Posterior cingulate gyrus (tissue), 11 donors: ENCODE results near the gene MACROH2A1.

Source experiments
- DNase-seq, 10 donors: peaks; one replicate each; pipeline versions ENCODE4 v3.0.0 to v3.0.0-alpha.2; 2020 to 2021; ENCODE audit warnings: mixed read lengths in 3 of 10
- intact Hi-C: fragments of 100-400 bp; cut with DNase I; formaldehyde crosslinking; loops from one replicate; pipeline ENCODE4 v1.15.1; 2023

Gene MACROH2A1

GRCh38 chr5:135337064-135337463 lies 62.0 kb downstream of the MACROH2A1 start:
- DNase-seq: peak; percentile 22 to 96 (median 76)
- intact Hi-C loops: loop anchor here (10.0 kb wide), 1 partner anchor 142 kb away; no protein-coding TSS in a partner anchor

GRCh38 chr5:135335031-135335828 lies 63.8 kb downstream of the MACROH2A1 start:
- no peak for DNase-seq
- intact Hi-C loops: loop anchor here (10.0 kb wide), 1 partner anchor 140 kb away; no protein-coding TSS in a partner anchor

GRCh38 chr5:135333732-135334515 lies 65.1 kb downstream of the MACROH2A1 start:
- intact Hi-C loops: loop anchor here (10.0 kb wide), 1 partner anchor 139 kb away; no protein-coding TSS in a partner anchor
- peak in 1 of 10 donors; percentile 57 for DNase-seq

GRCh38 chr5:135332519-135333150 lies 66.4 kb downstream of the MACROH2A1 start:
- intact Hi-C loops: loop anchor here (10.0 kb wide), 1 partner anchor 138 kb away; no protein-coding TSS in a partner anchor
- no peak for DNase-seq

- intact Hi-C loops: loop anchor here (10.0 kb wide), 1 partner anchor 137 kb away; no protein-coding TSS in a partner anchor
- DNase-seq: no peak
These were observed 67.4 kb downstream of the MACROH2A1 start for GRCh38 chr5:135331612-135332011.

GRCh38 chr5:135330798-135331096 lies 68.3 kb downstream of the MACROH2A1 start:
- no peak for DNase-seq
- intact Hi-C loops: loop anchor here (10.0 kb wide), 1 partner anchor 136 kb away; no protein-coding TSS in a partner anchor

GRCh38 chr5:135329913-135330797 lies 68.9 kb downstream of the MACROH2A1 start:
- intact Hi-C loops: loop anchor here (10.0 kb wide), 1 partner anchor 135 kb away; no protein-coding TSS in a partner anchor
- DNase-seq: peak in 1 of 10 donors; percentile 53

GRCh38 chr5:135329066-135329912 lies 69.7 kb downstream of the MACROH2A1 start:
- intact Hi-C loops: no loop called here
- peak in 1 of 10 donors; percentile 66 for DNase-seq

GRCh38 chr5:135328128-135328687 lies 70.8 kb downstream of the MACROH2A1 start:
- intact Hi-C loops: no loop called here
- peak in 1 of 10 donors; percentile 27 for DNase-seq

- intact Hi-C loops: no loop called here
- DNase-seq: peak in 1 of 10 donors; percentile 77
These were observed 71.5 kb downstream of the MACROH2A1 start for GRCh38 chr5:135327429-135328127.

GRCh38 chr5:135326296-135327254 lies 72.5 kb downstream of the MACROH2A1 start:
- intact Hi-C loops: no loop called here
- DNase-seq: peak in 1 of 10 donors; percentile 75

GRCh38 chr5:135324897-135325650 lies 74.0 kb downstream of the MACROH2A1 start:
- intact Hi-C loops: no loop called here
- DNase-seq: peak in 1 of 10 donors; percentile 72

GRCh38 chr5:135324160-135324559 lies 74.9 kb downstream of the MACROH2A1 start:
- peak in 1 of 10 donors; percentile 62 for DNase-seq
- intact Hi-C loops: no loop called here

GRCh38 chr5:135323701-135324132 lies 75.3 kb downstream of the MACROH2A1 start:
- intact Hi-C loops: no loop called here
- DNase-seq: peak in 1 of 10 donors; percentile 67

GRCh38 chr5:135323227-135323626 lies 75.8 kb downstream of the MACROH2A1 start:
- peak in 1 of 10 donors; percentile 57 for DNase-seq
- intact Hi-C loops: no loop called here

- intact Hi-C loops: no loop called here
- DNase-seq: no peak
These were observed 76.3 kb downstream of the MACROH2A1 start for GRCh38 chr5:135322744-135323143.
